ENCODE measurements around the gene KCNK17. TPM values are rescaled to one million over a fixed set of nuclear protein-coding genes. Genes with fewer than 3 reads are reported as not detected.

KCNK17 gene
- total and polyA plus RNA-seq, 3 donors from 2014 or later = 0.32 to 0.47 (median 0.37) TPM

GRCh38 chr6:39342692-39343395 is 28.6 kb upstream of the KCNK17 start:
- Histone ChIP-seq H3K27ac (no peak overlapping the region), H3K4me3 (no peak overlapping the region), H3K4me1 (peaks cover 11% of the 10 kb centered on the region), H3K9me3 (no peaks in the 10 kb centered on the region), H3K27me3 (no peaks in the 10 kb centered on the region), H3K36me3 (ENCODE audit: low read depth, missing control alignments) (no peaks in the 10 kb centered on the region)
- 77 to 79% methylated on average over 14 of the region's 14 CpGs for WGBS, 2 donors
- no peak for DNase-seq
- TF ChIP-seq CTCF (IDR thresholded peaks at IDR 0.05) = no peak
- no peak for TF ChIP-seq POLR2A (IDR thresholded peaks at IDR 0.05)
- intact Hi-C loops (cut with DNase I; ENCODE audit: low total_unique reads) = no loop called here

GRCh38 chr6:39341937-39342336 is 27.7 kb upstream of the KCNK17 start:
- Histone ChIP-seq H3K4me3 (no peak overlapping the region), H3K27me3 (no peaks in the 10 kb centered on the region), H3K36me3 (ENCODE audit: low read depth, missing control alignments) (no peaks in the 10 kb centered on the region), H3K4me1 (peaks cover 11% of the 10 kb centered on the region), H3K9me3 (no peaks in the 10 kb centered on the region), H3K27ac (no peak overlapping the region)
- no peak for DNase-seq
- 86 to 90% methylated on average over 5 of the region's 5 CpGs for whole genome bisulfite sequencing, 2 donors
- intact Hi-C loops (cut with DNase I; ENCODE audit: low total_unique reads) = no loop called here
- TF ChIP-seq CTCF (IDR thresholded peaks at IDR 0.05) (no peak), POLR2A (IDR thresholded peaks at IDR 0.05) (no peak)

- no peaks in the 10 kb centered on the region for H3K9me3 ChIP-seq
- H3K27me3 ChIP-seq = no peaks in the 10 kb centered on the region
- H3K4me1 ChIP-seq = peaks cover 11% of the 10 kb centered on the region
- H3K36me3 ChIP-seq (ENCODE audit: low read depth, missing control alignments) = no peaks in the 10 kb centered on the region
- no peak overlapping the region for H3K27ac ChIP-seq
- WGBS, 2 donors = 89 to 90% methylated on average over 3 of the region's 3 CpGs
- TF ChIP-seq CTCF (IDR thresholded peaks at IDR 0.05) (no peak), POLR2A (IDR thresholded peaks at IDR 0.05) (no peak)
- no peak overlapping the region for H3K4me3 ChIP-seq
- intact Hi-C loops (cut with DNase I; ENCODE audit: low total_unique reads) = no loop called here
- DNase-seq = no peak
Observed at GRCh38 chr6:39341352-39341751, 27.1 kb upstream of the KCNK17 start.

- Histone ChIP-seq H3K9me3 (no peaks in the 10 kb centered on the region), H3K27ac (no peak overlapping the region), H3K27me3 (no peaks in the 10 kb centered on the region), H3K4me1 (peaks cover 11% of the 10 kb centered on the region), H3K36me3 (ENCODE audit: low read depth, missing control alignments) (no peaks in the 10 kb centered on the region), H3K4me3 (no peak overlapping the region)
- TF ChIP-seq POLR2A (IDR thresholded peaks at IDR 0.05) (no peak), CTCF (IDR thresholded peaks at IDR 0.05) (no peak)
- WGBS, 2 donors = 68 to 82% methylated on average over 5 to 10 of the region's 10 CpGs
- intact Hi-C loops (cut with DNase I; ENCODE audit: low total_unique reads) = no loop called here
- DNase-seq = no peak
Observed at GRCh38 chr6:39339868-39340550, 25.8 kb upstream of the KCNK17 start.
